Ishikawa (cell line): ENCODE measurements around the gene CERS6.

Source experiments
- CEBPB ChIP-seq: IDR thresholded peaks from 2 replicates; pipeline ENCODE4 v1.6.1; 2012
- CREB1 ChIP-seq: IDR thresholded peaks from 2 replicates; pipeline ENCODE4 v1.6.1; 2012; ENCODE audit warnings: low read depth
- EGR1 ChIP-seq: IDR thresholded peaks from 2 replicates; pipeline ENCODE4 v1.6.1; 2012
- EP300 ChIP-seq: IDR thresholded peaks from 2 replicates; pipeline ENCODE4 v1.6.1; 2012; ENCODE audit warnings: borderline replicate concordance
- FOXM1 ChIP-seq: IDR thresholded peaks from 2 replicates; pipeline ENCODE4 v1.6.1; 2012; ENCODE audit warnings: low read depth, borderline replicate concordance
- MAX ChIP-seq: IDR thresholded peaks from 2 replicates; pipeline ENCODE4 v1.6.1; 2012
- NFIC ChIP-seq: IDR thresholded peaks from 2 replicates; pipeline ENCODE4 v1.6.1; 2012
- RAD21 ChIP-seq: IDR thresholded peaks from 2 replicates; pipeline ENCODE4 v1.6.1; 2012; ENCODE audit warnings: low read depth
- REST ChIP-seq: IDR thresholded peaks from 2 replicates; pipeline ENCODE4 v1.6.1; 2012; ENCODE audit warnings: low read depth, mild to moderate bottlenecking
- TAF1 ChIP-seq: IDR thresholded peaks from 2 replicates; pipeline ENCODE4 v1.6.1; 2012; ENCODE audit warnings: low read depth, mild to moderate bottlenecking
- TCF12 ChIP-seq: IDR thresholded peaks from 2 replicates; pipeline ENCODE4 v1.6.1; 2012; ENCODE audit warnings: low read depth
- TEAD4 ChIP-seq: IDR thresholded peaks from 2 replicates; pipeline ENCODE4 v1.6.1; 2012
- YY1 ChIP-seq: IDR thresholded peaks from 2 replicates; pipeline ENCODE4 v1.6.1; 2012; ENCODE audit warnings: low read depth
- TF ChIP-seq, protein P1 (sequence below): IDR thresholded peaks from 2 replicates; pipeline ENCODE4 v1.6.1; 2012

- no peak for TF ChIP-seq EGR1
- no peak for TF ChIP-seq CREB1
- TF ChIP-seq, protein P1, sequence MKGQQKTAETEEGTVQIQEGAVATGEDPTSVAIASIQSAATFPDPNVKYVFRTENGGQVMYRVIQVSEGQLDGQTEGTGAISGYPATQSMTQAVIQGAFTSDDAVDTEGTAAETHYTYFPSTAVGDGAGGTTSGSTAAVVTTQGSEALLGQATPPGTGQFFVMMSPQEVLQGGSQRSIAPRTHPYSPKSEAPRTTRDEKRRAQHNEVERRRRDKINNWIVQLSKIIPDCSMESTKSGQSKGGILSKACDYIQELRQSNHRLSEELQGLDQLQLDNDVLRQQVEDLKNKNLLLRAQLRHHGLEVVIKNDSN = no peak
- TF ChIP-seq TCF12 = no peak
- TF ChIP-seq MAX = no peak
- no peak for TF ChIP-seq FOXM1
- no peak for TF ChIP-seq NFIC
- no peak for TF ChIP-seq YY1
- no peak for TF ChIP-seq EP300
- no peak for TF ChIP-seq RAD21
- no peak for TF ChIP-seq REST
- TF ChIP-seq CEBPB = no peak
- no peak for TF ChIP-seq TAF1
- TF ChIP-seq TEAD4 = no peak
Observed at GRCh38 chr2:168482269-168482668, 26.2 kb downstream of the CERS6 start.
